GM18520 (cell line): ENCODE results near the gene IGFBP3.
"Not testable (repeated sequence)": the region's sequence is repeated elsewhere in the genome, so short reads cannot be mapped to it uniquely, and the experiment has no call there.

Experiments
- ATAC-seq: cut with Tn5 transposase; IDR thresholded peaks from one replicate; pipeline ENCODE4 v1.9.1; 2021; ENCODE audit not compliant: unreplicated experiment

The IGFBP3 gene

GRCh38 chr7:45920502-45921380, at the start of gene IGFBP3:
Gene IGFBP3, minus strand, starts transcription at chr7:45921272. Its CDS starts 132 bp downstream, at chr7:45921140.
- no peak for ATAC-seq

GRCh38 chr7:45970454-45970853, 49.4 kb upstream of the IGFBP3 start:
- ATAC-seq: no peak

- ATAC-seq: no peak
These were observed 48.9 kb upstream of the IGFBP3 start for GRCh38 chr7:45969940-45970339.

- no peak for ATAC-seq
These were observed 47.9 kb upstream of the IGFBP3 start for GRCh38 chr7:45968856-45969541.

GRCh38 chr7:45968312-45968711, 47.2 kb upstream of the IGFBP3 start:
- ATAC-seq: no peak

GRCh38 chr7:45967591-45968157, 46.6 kb upstream of the IGFBP3 start:
- ATAC-seq: no peak

GRCh38 chr7:45962861-45963260, 41.8 kb upstream of the IGFBP3 start:
- no peak for ATAC-seq

GRCh38 chr7:45957721-45958120, 36.6 kb upstream of the IGFBP3 start:
- ATAC-seq: no peak

- no peak for ATAC-seq
These were observed 34.2 kb upstream of the IGFBP3 start for GRCh38 chr7:45955286-45955685.

GRCh38 chr7:45953055-45953454, 32.0 kb upstream of the IGFBP3 start:
- ATAC-seq: not testable (repeated sequence)

- no peak for ATAC-seq
These were observed 23.0 kb upstream of the IGFBP3 start for GRCh38 chr7:45944058-45944457.

GRCh38 chr7:45940939-45941338, 19.9 kb upstream of the IGFBP3 start:
- no peak for ATAC-seq

- not testable (repeated sequence) for ATAC-seq
These were observed 19.2 kb upstream of the IGFBP3 start for GRCh38 chr7:45940237-45940781.

GRCh38 chr7:45939574-45939973, 18.5 kb upstream of the IGFBP3 start:
- ATAC-seq: no peak

GRCh38 chr7:45938626-45939302, 17.7 kb upstream of the IGFBP3 start:
- ATAC-seq: no peak

GRCh38 chr7:45937862-45938261, 16.8 kb upstream of the IGFBP3 start:
- ATAC-seq: no peak

- no peak for ATAC-seq
These were observed 16.2 kb upstream of the IGFBP3 start for GRCh38 chr7:45937301-45937700.

GRCh38 chr7:45930967-45931366, 9.9 kb upstream of the IGFBP3 start:
- no peak for ATAC-seq

- ATAC-seq: no peak
These were observed 6.6 kb upstream of the IGFBP3 start for GRCh38 chr7:45927721-45928120.

- no peak for ATAC-seq
These were observed 3.2 kb upstream of the IGFBP3 start for GRCh38 chr7:45924283-45924682.

- ATAC-seq: no peak
These were observed 2.7 kb upstream of the IGFBP3 start for GRCh38 chr7:45923818-45924217.
